GM19099 (cell line): ENCODE measurements around the gene DAO.

Source experiments
- POLR2A ChIP-seq: IDR thresholded peaks from 3 replicates; pipeline ENCODE4 v1.6.1; 2011; ENCODE audit warnings: low read depth; ENCODE audit not compliant: insufficient read length; ENCODE audit errors: extremely low read depth

Gene DAO

DNA sequence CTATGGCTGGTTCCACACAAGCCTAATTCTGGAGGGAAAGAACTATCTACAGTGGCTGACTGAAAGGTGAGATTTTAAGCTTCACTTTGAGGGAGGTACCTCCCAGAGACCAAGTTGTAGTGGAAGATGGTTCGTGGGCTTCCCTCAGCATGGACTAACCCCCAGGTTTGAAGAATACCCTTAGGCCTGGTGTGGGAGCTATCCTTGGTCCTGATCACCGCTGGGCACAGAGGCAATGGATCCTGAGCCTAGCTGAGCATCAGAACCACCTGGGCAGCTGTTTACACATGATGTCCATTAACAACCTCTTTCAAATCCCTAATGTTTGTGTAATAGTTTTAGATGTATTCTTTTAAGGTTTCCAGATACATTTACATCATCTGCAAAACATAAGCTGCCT, 10.3 kb downstream of the DAO start:
- TF ChIP-seq POLR2A, result no peak

GRCh38 chr12:108895220-108895802, 15.4 kb downstream of the DAO start:
- no peak for TF ChIP-seq POLR2A

- TF ChIP-seq POLR2A, result no peak
These were observed 16.4 kb downstream of the DAO start for GRCh38 chr12:108896336-108896735.

- TF ChIP-seq POLR2A, result no peak
These were observed 16.9 kb downstream of the DAO start for GRCh38 chr12:108896817-108897216.

GRCh38 chr12:108899145-108899544, 19.3 kb downstream of the DAO start:
- TF ChIP-seq POLR2A, result no peak

- no peak for TF ChIP-seq POLR2A
These were observed 25.8 kb downstream of the DAO start for GRCh38 chr12:108905725-108906124.

GRCh38 chr12:108906971-108907370, 27.1 kb downstream of the DAO start:
- TF ChIP-seq POLR2A, result no peak

DNA sequence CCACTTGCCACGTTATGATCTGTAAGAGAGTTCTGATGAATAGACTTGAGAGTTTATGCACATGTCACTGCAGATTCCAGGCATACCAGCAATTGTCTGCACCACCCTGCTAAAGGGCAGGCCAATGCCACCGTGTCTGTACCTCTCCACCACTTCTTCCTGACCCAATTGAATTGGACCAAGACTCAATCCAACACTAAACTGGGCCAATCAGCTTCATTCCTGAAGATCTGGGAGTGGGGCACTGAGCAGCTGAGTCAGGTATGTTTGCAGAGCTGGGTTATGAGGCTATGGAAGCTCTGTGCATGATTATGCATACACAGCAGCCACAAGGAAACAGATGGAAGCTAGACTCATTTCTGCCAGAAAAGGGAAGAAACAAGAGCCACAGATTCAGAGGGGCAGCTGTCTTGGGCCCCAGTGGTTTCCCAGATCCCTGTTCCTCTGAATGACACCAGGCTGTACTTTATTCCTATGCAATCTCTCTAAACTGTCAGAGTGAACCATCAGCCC, 28.0 kb downstream of the DAO start:
- no peak for TF ChIP-seq POLR2A

DNA sequence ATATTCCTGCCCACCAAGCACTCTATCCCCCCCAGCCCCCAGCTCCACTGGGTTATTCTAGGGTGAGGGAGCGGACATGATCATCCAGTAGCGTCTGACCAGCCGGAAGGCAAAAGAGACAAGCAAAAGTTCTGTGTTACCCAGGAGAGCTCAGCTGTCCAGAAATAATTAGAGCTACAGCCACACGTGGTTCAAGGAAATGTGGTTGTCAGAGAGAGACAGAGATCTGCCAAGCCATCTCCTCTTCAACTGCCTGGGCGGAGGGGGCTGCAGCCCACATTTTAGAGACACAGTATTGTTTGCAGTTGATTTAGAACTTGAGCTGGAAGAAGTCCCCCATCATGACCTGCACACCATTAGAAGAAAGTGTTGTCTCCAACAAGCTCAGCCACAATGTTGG, 30.4 kb downstream of the DAO start:
- no peak for TF ChIP-seq POLR2A

- no peak for TF ChIP-seq POLR2A
These were observed 32.0 kb downstream of the DAO start for GRCh38 chr12:108911915-108912314.

- TF ChIP-seq POLR2A, result no peak
These were observed 32.5 kb downstream of the DAO start for GRCh38 chr12:108912361-108912760.

- TF ChIP-seq POLR2A, result no peak
These were observed 34.2 kb downstream of the DAO start for GRCh38 chr12:108914121-108914531.

GRCh38 chr12:108915632-108916133, 35.8 kb downstream of the DAO start:
- no peak for TF ChIP-seq POLR2A

GRCh38 chr12:108916336-108916735, 36.4 kb downstream of the DAO start:
- TF ChIP-seq POLR2A, result no peak

- TF ChIP-seq POLR2A, result no peak
These were observed 38.3 kb downstream of the DAO start for GRCh38 chr12:108918206-108918605.

GRCh38 chr12:108918960-108919642, 39.2 kb downstream of the DAO start:
- no peak for TF ChIP-seq POLR2A

DNA sequence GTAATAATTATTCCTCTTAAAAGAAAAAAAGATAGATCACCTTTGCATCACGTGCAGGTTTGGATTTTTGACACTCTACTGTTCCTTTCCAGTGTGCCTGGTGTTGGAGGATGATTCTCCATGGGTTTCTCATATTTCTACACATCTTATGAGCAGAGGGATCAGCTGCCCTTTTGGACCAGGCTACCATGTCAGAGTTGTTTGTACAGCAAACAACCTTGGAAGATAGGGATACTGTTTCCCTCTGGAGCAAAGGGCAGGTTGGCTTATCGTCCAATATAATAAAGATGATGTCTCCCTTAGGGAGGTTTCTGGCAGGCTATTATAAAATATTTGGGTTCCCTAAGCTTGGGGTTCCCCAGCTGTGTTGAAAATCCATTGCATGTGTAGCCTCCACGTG, 42.1 kb downstream of the DAO start:
- no peak for TF ChIP-seq POLR2A

DNA sequence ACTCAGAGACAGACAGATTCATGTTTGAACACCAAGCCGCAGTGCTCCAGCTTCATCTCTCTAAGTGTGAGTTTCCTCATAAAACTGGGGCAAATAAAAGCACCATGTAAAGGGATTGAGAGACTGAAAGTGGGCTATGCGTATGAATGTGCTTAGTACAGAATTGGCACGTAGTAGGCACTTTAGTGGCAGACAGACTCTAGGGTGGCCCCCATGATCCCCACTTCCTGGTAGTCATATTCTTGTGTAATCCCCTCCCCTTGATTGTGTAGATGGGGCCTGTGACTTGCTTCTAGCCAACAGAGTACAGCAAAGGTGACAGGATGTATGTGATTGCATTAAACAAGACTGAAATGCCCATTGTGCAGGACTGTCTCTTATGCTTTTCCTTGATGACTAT, 43.0 kb downstream of the DAO start:
- no peak for TF ChIP-seq POLR2A
